GM10266 (cell line): ENCODE results near the gene IL3.

Experiments used
- DNase-seq: peaks from one replicate; pipeline ENCODE4 v3.0.0; 2012; ENCODE audit errors: extremely low spot score
- CTCF ChIP-seq: IDR thresholded peaks from 2 replicates; pipeline ENCODE4 v1.5.1; 2012; ENCODE audit warnings: mild to moderate bottlenecking, low read depth; ENCODE audit not compliant: control insufficient read depth, insufficient read depth; ENCODE audit errors: missing control alignments

The IL3 gene

DNA sequence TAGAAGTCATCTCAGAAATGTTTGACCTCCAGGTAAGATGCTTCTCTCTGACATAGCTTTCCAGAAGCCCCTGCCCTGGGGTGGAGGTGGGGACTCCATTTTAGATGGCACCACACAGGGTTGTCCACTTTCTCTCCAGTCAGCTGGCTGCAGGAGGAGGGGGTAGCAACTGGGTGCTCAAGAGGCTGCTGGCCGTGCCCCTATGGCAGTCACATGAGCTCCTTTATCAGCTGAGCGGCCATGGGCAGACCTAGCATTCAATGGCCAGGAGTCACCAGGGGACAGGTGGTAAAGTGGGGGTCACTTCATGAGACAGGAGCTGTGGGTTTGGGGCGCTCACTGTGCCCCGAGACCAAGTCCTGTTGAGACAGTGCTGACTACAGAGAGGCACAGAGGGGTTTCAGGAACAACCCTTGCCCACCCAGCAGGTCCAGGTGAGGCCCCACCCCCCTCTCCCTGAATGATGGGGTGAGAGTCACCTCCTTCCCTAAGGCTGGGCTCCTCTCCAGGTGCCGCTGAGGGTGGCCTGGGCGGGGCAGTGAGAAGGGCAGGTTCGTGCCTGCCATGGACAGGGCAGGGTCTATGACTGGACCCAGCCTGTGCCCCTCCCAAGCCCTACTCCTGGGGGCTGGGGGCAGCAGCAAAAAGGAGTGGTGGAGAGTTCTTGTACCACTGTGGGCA is 13.8 kb downstream of the IL3 start:
- DNase-seq: no peak
- no peak for TF ChIP-seq CTCF

GRCh38 chr5:132074772-132075718 is 14.6 kb downstream of the IL3 start:
- DNase-seq: no peak
- no peak for TF ChIP-seq CTCF

DNA sequence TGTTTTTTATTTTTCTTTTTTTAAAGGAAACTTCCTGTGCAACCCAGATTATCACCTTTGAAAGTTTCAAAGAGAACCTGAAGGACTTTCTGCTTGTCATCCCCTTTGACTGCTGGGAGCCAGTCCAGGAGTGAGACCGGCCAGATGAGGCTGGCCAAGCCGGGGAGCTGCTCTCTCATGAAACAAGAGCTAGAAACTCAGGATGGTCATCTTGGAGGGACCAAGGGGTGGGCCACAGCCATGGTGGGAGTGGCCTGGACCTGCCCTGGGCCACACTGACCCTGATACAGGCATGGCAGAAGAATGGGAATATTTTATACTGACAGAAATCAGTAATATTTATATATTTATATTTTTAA is 15.2 kb downstream of the IL3 start:
- no peak for DNase-seq
- TF ChIP-seq CTCF: no peak

GRCh38 chr5:132076202-132076830 is 15.9 kb downstream of the IL3 start:
- no peak for DNase-seq
- TF ChIP-seq CTCF: no peak

GRCh38 chr5:132076983-132077382 is 16.5 kb downstream of the IL3 start:
- TF ChIP-seq CTCF: no peak
- no peak for DNase-seq

GRCh38 chr5:132079081-132079480 is 18.6 kb downstream of the IL3 start:
- no peak for TF ChIP-seq CTCF
- no peak for DNase-seq
